Suppressor macrophage treated with lipopolysaccharide for 1 hour (primary cell): ENCODE measurements around the gene ZBTB7A.

Experiments
- DNase-seq, 3 donors: peaks; one replicate each; pipeline ENCODE4 v3.0.0-alpha.2; 2020 to 2022

The ZBTB7A gene

DNA sequence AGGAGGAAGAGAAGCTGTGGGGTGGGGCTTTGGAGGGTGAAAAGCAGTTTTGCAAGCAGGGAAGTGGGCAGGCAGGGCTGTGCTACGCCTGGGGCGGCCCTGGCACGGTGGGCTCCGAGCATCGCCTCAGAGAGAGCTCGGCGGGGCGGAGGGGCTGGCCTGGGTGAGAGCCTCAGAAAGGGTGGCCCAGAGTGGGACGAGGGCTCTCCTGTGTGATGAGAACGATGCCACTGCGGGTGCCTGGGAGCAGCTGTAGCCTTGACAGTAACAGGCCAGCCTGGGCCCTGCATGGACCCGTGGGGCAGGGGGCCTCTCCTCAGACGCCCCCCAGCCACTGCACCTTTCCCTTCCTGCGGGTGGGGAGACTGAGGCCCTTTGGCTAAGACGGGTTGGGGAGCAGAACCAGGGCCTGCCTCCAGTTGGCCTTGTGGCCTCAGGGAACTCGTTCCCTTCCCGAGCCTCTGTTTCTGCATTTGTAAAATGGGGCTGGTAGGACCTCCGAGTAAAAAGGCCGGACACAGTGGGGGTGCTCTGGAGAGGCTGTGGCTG is 31.6 kb downstream of the ZBTB7A start:
- DNase-seq, result no peak

DNA sequence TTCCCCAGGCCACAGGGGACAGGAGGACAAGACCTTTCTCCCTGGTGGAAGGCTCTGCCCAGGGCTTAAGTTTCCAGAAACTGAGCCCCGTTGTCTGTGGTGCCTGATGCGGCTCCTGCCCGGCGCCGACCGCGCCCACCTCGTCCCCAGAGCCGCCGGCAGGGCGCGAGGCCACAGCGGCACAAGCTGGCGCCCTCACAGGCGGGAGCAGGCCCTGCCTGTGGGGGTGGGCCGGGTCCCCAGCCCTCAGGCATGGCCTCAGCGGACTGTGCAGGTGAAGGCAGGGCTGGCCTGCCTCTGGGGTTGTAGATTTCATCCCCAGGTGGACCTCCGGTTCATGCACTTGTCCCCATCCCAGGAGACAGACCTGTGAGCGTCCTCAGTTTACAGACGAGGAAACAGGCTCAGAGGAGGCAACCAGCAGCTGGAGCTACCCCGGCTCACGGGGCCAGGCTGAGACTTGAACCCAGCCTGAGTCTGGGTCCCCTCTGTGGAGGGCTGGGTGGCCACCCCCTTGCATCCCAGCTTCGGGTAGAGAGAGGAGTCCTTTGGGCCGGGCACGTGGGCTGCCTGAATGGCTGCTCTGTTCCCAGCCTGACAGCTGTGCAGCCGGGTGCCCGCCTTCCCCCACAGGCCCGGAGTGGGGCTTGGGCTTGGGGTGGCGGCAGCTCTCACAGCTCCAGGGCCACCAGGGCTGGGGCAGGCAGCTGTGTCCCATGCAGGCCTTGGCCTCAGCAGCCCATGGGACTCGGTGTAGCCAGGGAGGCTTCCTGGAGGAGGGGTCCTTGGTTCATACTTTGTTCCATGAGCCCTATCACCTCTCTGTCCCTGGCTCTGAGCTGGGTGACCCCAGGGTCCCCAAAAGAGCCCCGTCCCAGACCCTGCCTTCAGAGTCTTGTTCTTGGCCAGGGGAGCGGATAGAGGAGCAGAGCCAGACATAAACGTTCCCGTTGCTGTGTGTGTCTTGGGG is 32.4 kb downstream of the ZBTB7A start:
- DNase-seq, result no peak

DNA sequence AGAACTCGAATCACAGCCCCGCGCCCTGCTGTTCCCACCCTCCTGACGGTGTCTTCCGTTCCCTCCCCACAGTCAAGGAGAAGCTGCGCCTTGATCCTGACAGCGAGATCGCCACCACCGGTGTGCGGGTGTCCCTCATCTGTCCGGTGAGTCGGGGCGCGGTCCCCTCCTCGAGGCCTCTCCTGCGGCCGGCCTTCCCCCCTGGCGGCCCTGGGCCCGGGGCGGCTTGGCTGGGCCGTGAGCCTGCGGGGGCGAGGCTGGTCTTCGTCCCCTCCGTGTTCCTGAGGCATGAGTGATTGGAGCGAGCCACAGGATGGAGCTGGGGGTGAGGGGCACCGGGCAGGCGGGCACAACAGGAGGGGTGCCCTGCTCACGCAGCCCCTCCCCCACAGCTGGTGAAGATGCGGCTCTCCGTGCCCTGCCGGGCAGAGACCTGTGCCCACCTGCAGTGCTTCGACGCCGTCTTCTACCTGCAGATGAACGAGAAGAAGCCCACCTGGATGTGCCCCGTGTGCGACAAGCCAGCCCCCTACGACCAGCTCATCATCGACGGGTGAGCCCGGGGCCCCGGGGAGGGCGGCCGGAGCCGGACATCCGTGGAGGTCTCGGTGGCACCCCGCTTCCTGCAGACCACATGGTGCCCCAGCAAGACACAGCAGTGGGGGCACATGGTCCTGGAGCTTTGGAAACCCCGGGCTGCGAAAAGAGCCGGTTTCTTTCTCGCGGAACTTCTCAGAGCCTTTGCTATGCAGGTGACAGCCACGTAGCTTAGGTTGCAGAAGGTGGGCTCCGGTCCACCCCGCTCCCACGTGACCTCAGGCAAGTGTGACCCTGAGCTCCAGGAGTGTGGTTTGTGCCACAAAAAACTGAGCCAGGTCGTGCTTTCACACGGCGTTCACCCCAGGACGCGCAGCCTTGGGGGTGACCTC is 33.4 kb downstream of the ZBTB7A start:
- no peak for DNase-seq

DNA sequence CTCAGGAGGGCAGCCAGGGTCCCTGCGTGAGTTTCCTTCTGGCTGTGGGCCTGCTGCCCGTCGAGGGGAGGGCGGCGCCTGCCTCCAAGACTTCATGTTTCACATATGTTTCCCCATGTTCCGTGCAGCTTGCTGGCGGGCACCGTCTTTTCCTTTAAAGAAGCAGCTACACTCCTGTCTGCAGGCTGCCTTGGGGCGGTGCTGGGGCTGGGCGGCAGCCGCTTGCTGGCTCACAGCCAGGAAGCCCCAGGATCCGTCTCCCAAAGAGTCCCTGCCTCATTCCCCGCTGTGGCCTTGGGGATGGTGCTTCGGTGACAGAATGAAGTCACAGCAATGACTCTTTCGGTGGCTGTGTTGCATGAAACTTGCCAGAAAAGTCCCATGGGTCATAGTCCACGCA is 34.3 kb downstream of the ZBTB7A start:
- no peak for DNase-seq

DNA sequence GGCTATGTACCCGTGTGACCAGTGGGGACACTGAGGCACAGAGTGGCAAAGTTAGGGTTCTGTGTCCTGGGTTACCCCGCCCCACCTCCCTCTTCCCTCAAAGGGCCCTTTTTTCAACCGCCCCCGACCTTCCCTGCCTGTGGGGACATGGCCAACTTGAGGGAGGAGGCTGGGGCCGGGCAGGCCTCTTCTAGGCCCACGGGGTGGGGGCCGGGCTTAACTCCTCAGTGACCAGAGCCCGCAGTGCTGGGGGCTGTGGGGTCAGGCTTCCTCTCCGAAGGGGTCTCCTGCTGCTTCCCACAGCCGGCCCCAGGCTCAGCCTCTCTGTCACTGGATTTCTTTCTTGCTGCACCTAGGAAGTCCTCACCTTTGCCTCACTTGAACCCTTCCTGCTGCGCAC is 35.3 kb downstream of the ZBTB7A start:
- DNase-seq, result no peak

DNA sequence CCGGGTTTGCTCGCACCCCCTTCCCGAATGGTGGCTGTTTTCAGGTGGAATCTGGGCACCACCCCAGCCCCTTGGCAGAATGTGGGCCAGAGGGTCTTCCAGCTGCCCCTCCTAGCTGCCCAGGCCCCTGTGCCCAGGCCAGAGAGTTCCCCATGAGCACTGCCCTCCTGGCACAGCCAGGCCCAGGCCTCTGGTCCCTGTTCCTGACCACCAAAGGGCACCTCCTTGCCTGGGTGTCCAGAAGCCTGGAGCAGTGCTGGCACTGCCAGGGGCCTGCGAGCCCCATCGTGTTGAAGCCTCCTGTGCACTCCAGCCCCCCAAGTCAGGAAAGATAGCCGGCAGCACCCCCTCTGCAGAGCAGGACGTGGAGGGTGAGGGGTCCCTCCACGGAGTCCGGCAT is 35.7 kb downstream of the ZBTB7A start:
- DNase-seq, result no peak

DNA sequence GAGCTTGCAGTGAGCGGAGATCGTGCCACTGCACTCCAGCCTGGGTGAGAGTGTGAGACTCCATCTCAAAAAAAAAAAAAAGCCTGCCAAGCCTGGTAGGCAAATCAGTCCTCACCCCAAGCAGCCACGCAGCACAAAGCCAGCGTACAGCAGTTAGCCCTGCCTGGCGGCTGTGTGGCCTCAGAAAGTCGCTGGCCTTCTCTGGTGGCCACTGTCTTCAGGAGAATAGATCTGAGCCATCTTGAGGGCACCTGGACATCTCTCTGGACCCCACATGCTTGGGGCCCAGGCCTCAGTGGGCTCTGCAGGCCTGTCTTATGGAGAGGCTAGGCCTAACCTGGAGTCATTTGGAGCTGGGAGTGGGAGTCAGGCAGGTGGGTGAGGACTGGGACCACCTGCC is 36.1 kb downstream of the ZBTB7A start:
- no peak for DNase-seq

DNA sequence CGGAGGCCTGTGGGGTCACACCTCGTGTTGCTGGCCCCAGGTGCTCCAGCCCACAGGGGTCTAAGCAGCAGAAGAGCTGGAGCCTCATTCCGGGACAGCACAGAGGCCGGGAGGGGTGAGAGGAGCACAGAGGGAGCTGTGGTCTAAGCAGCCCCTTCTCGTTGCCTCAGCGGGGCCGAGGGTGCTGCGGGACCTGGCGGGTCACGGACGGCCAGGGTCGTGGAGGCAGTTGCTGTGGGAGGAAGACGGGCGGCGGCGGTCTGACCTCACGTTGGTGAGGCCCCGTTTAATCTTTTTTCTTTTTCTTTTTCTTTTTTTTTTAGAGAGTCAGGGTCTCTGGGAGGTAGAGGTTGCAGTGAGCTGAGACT is 37.5 kb downstream of the ZBTB7A start:
- DNase-seq, result no peak

DNA sequence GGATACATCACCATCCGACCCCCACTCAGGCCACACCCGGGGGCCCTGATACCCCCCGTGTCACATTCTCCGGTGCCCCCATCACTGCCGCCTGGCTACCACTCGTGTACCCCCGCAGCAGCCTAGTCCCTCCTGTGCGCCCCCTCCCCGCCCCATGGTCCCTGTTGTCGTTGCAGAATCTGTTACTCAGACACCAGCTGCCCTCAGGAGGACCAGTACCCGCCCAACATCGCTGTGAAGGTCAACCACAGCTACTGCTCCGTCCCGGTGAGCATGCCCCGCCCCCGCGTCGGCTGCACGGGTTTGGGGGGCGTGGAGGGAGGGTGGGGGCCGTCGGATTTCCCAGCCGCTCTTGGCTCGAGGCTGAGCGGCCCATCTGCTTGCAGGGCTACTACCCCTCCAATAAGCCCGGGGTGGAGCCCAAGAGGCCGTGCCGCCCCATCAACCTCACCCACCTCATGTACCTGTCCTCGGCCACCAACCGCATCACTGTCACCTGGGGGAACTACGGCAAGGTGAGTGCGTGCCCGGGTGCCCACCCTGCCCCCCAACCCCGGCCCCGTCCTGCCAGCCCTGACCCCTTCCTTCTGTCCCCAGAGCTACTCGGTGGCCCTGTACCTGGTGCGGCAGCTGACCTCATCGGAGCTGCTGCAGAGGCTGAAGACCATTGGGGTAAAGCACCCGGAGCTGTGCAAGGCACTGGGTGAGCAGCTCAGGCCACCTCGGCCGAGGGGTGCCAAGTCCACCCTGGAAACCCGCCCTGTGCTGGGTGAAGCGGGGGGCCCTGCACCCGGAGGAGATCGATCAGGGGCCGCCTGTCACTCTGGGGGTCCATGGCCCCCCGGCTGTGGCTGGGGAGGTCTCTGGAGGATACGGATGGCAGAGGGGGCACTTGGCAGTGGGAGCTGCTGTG is 38.1 kb downstream of the ZBTB7A start:
- no peak for DNase-seq

DNA sequence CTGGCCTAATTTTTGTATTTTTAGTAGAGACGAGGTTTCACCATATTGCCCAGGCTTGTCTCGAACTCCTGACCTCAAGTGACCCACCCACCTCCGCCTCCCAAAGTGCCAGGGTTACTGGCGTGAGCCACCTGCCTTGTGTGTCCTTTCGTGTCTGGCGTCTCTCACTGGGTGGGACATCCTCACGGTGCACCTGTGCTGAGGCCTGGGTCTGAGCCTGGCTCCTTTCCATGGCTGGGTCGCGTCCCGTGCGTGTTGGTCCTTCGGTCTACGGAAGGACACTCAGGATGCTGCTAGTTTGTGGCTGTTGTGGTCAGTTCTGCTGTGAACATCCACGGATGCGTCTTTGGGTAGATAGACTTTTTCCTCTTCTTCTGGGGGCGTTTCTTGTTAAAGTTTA is 39.6 kb downstream of the ZBTB7A start:
- DNase-seq, result no peak

DNA sequence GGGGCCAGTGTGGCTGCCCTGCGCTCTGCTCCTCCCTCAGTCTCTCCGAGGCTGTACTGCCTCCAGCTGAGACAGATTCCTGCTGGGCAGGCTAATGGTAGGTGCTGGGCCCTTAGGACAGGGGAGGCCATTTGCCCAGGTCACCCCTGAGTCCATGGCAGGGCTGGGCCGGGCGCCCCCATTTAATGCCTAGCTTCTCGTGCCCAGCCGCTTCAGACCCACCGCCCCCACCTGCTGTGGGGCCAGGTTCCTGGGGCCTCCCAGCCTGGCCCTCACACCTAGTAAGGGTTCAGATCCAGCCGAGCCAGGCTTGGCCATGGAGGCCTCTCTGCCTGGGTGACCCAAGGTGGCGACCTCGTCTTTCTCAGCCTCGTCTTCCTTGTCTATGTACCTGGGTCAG is 41.4 kb downstream of the ZBTB7A start:
- no peak for DNase-seq

DNA sequence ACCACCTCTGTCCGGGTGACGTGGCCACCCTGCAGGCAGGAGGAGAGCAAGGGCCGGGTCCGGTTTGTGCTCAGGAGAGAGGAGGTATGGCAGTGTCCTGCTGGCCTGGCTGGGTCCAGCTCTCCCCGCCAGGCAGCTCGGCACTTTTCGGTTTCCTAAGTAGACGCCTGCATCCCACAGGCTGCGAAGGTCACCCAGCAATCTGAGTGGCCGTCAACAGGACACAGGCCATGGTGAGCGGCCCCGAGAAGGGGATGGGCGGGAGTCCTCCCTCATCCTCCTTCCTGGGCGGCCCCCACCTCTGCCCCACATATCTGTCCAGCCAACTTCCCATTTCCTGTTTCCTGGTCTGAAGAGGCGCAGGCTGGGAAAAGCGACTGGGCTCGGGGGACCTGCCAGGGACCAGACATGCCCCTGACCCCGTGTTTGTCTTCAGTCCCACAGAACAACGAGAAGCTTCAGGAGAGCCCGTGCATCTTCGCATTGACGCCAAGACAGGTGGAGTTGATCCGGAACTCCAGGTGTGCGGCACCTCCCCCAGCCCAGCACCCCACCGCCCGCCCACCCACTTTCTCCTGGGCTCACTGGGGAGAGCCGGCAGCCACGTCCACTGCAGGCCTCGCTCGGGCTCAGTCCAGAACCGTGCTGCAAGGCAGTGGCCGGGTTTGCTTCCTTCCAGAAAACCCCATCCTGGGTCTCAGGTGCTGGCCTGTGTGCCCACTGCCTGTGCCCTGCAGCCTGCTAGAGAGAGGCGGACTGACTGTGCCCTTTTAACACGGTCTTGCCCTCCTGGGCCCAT is 42.9 kb downstream of the ZBTB7A start:
- DNase-seq, result no peak

DNA sequence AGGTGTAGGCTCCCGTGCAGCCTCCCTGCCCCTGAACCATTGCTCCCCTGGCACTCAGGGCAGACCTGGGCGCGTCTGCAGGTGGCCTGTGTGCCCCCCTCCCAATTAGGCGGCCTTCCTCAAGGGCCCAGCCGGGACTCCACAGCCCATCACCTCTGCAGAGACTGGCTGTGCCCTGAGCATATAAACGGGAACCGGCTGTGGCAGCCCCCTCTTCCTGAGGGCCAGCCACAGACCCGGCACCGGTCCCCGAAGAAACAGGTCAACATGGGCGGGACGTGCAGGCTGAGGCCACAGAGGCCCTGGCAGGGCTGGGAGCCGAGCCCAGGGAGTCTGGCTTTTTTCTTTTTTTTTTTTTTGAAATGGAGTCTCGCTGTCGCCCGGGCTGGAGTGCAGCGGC is 47.1 kb downstream of the ZBTB7A start:
- DNase-seq, result no peak

DNA sequence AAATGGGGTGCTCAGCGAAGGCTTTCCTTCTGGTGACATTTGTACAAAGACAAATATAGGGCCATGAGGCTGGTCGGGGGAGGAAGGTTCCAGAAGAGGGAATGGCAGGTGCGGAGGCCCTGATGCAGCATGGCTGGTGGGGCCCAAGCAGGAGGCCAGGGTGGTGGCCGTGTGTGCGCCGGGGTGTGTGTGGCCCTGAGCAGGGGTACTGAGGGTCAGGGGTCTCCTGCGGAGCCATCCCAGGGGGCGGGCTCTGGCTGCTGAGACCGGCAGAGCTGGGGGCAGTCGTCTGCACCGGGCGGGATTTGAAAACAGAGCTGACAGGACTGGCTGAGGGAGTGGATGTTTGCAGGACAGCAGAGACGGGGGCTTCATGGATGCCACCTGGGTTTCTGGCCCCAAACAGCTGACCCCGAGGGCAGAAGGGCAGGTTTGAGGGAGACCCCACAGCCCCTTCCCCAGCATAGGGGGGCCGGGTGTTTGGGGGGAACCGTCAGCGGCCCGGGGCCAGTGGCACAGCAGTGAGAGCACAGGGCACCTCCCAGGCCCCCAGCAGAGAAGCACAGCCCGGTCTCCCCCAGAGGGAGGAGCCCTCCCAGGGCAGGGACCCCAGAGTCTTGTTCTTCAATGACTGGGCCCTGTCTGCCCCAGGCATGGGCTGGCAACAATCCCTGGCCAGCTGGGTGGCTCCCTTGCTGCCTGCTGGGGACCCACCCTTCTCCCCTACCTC is 47.8 kb downstream of the ZBTB7A start:
- DNase-seq, result no peak

DNA sequence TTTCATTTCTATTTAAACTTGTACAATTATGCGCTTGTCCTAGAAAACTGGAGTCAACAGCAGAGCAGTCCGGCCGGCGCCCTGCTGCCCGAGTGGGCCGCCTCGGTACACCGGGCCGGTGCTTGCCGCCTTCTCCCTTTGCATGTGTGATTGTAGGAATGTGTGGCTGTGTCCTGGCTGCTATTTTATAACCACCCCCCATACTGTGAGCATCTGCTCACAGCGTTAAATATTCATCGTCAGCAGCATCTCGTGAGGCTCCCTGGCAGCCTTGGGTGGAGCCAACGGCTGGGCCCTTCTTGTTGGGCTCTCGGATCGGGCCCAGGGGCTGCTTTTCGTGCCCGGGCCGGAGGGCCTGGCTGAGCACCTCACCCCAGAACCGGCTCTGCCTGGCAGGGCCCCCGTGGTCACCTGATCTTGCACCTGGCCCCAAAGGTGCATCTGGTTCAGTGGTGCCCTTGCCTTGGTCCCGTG is 48.5 kb downstream of the ZBTB7A start:
- DNase-seq, result no peak

DNA sequence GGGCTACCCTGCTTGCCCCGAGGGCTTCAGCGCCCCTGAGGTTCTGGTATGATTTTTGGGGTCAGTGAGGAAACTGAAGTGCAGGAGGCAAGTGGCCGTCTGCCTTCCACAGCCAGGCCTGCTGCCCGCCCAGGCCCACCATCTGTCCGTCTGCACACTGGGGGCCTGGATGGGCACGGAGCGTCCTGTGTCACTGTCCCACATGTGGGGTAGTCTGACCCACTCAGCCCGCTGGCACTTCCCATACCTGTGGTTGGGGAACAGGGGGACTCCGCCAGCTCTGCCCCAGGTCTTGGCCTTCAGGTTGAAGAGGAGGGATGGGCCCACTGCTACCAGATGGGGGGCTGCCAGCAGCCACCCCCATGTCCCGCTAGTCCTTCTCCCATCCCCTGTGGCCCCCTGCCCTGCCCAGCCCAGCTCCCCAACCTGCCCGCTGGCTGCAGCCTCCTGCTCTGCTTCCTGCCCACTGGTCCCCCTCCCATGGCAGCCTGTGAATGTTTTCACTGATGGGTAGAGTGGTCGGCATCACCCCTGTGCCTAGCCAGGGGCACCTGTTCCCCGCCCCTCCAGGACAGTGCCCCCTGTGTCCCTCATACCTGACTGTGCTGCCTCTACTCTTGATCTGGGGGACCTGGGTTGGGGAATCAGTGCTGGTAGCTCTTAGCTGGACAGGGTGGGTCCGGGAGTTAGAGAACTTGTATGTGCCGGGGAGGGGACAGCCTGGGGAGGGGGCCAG is 49.6 kb downstream of the ZBTB7A start:
- DNase-seq, result no peak

DNA sequence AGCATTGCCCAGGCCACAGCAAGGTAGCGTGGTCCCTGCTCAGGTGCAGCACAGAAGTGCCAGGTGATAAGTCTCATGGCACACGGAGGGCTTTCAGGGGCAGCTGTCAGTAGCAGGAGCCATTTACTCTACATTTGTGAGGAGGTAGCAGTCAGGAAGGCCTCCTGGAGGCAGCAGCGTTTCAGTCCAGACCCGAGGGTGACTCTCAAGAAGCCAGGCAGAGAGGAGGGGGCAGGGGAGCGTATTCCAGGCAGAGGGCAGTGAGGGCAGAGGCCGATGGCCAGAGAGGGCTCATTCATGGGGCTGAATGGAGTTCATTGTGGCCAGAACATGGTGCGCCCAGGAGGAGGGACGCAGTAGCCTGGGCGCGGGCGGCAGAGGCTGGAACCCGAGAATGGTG is 50.2 kb downstream of the ZBTB7A start:
- no peak for DNase-seq

DNA sequence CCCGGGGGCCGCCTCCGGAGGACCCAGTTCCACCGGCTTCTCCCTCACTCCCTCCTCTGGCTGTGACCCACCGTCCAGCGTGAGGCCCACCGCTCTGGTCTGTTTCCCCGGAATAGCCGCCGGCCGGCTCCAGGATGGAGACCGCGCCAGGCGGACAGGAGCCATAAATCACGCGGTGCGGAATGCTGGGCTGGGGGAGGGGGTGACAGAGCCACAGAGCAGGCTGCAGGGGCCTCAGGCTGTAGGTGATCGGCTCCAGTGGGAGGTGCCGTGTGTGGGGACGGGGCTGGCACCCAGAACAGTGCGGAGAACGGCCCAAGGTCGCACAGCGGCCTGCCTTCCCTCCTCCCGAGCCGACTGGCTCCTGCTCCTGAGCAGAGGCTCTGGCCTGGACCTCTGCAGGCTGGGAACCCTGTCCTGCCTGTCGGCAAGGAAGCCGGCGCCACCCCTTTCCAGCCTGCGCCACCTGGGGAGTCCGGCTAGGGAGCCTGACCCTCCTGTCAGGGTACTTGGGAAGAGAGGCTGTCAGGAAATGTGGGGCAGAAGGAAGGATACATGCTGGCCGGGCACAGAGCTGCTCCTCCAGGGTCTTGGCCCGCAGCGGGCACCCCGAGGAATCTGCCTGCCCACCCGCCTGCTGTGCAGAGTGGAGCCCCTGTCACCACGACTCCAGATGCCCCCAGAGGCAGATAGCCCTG is 50.8 kb downstream of the ZBTB7A start:
- DNase-seq, result no peak
